Colonic mucosa (tissue), 4 donors: ENCODE data around the gene PGM5. TPM values are rescaled to one million over a fixed set of nuclear protein-coding genes. Genes with fewer than 3 reads are reported as not detected.
"Not testable (repeated sequence)": the region's sequence is repeated elsewhere in the genome, so short reads cannot be mapped to it uniquely, and the experiment has no call there.

Experiments used
- DNase-seq: peaks from one replicate; pipeline ENCODE4 v3.0.0-alpha.2; 2020
- H3K27ac ChIP-seq: fragments of 200-600 bp; one replicate; pipeline ENCODE4 v1.8.0; 2021
- H3K27me3 ChIP-seq: fragments of 200-600 bp; one replicate; pipeline ENCODE4 v1.8.0; 2021
- H3K36me3 ChIP-seq: fragments of 200-600 bp; one replicate; pipeline ENCODE4 v1.8.0; 2021
- H3K4me1 ChIP-seq: fragments of 200-600 bp; one replicate; pipeline ENCODE4 v1.8.0; 2021; ENCODE audit warnings: mild to moderate bottlenecking
- H3K4me3 ChIP-seq: fragments of 200-600 bp; one replicate; pipeline ENCODE4 v1.8.0; 2021
- H3K9ac ChIP-seq, 2 donors: one replicate each; pipeline ENCODE4 v1.7.0; 2013; ENCODE audit warnings: control low read depth in 2 of 2, low read depth in 2 of 2, low read length in 2 of 2
- H3K9me3 ChIP-seq: fragments of 200-600 bp; one replicate; pipeline ENCODE4 v1.8.0; 2021
- CTCF ChIP-seq: fragments of 200-600 bp; IDR thresholded peaks from one replicate; pipeline ENCODE4 v1.8.0; 2022; ENCODE audit warnings: antibody characterized with exemption, mild to moderate bottlenecking
- intact Hi-C: fragments of 100-400 bp; cut with DNase I; formaldehyde crosslinking; loops from one replicate; pipeline ENCODE4 v1.14.1; 2022
- total RNA-seq, 2 donors: library from RNA; stranded (reverse); fragmentation: NEBNext Ultra II Directional in 1 of 2; extraction: Animal tissue kit (Norgen Biotek cat#: 25700) in 1 of 2; gene quantifications; one replicate each; pipeline ENCODE4 v1.2.1, GENCODE V29; 2021
- donor health status: healthy.
- donor health status: DM: no; HTN: no; CAD: no.
- donor health status: DM: no; HTN: no; CAD: no.

PGM5 gene
- total RNA-seq, 2 donors from 2014 or later: 7.7 to 48.6 TPM

GRCh38 chr9:68397095-68397423 is 40.6 kb downstream of the PGM5 start:
- H3K27me3 ChIP-seq, H3K27ac ChIP-seq, DNase-seq, H3K4me3 ChIP-seq, H3K9me3 ChIP-seq, intact Hi-C loops, H3K4me1 ChIP-seq, H3K9ac ChIP-seq, H3K36me3 ChIP-seq: not testable (repeated sequence)

GRCh38 chr9:68397796-68398195 is 41.4 kb downstream of the PGM5 start:
- H3K4me1 ChIP-seq, H3K4me3 ChIP-seq, H3K36me3 ChIP-seq, DNase-seq, H3K27ac ChIP-seq, H3K27me3 ChIP-seq, H3K9me3 ChIP-seq, H3K9ac ChIP-seq, intact Hi-C loops: not testable (repeated sequence)

GRCh38 chr9:68398324-68398723 is 41.9 kb downstream of the PGM5 start:
- H3K9me3 ChIP-seq, intact Hi-C loops: not testable (repeated sequence)

GRCh38 chr9:68404421-68405185 is 48.2 kb downstream of the PGM5 start:
- H3K9ac ChIP-seq, H3K4me1 ChIP-seq, H3K9me3 ChIP-seq, H3K27me3 ChIP-seq, H3K27ac ChIP-seq, DNase-seq, intact Hi-C loops, H3K36me3 ChIP-seq, H3K4me3 ChIP-seq: not testable (repeated sequence)

More at GRCh38 chr9:68398324-68398723, 41.9 kb downstream of the PGM5 start:
- not testable (repeated sequence) for H3K9ac ChIP-seq, H3K36me3 ChIP-seq, H3K27ac ChIP-seq, H3K4me3 ChIP-seq, DNase-seq, H3K27me3 ChIP-seq, H3K4me1 ChIP-seq

- H3K4me3 ChIP-seq, H3K4me1 ChIP-seq, H3K27me3 ChIP-seq, H3K27ac ChIP-seq, H3K36me3 ChIP-seq, H3K9me3 ChIP-seq, intact Hi-C loops, H3K9ac ChIP-seq, DNase-seq: not testable (repeated sequence)
Measured at GRCh38 chr9:68411865-68412264, 55.5 kb downstream of the PGM5 start.

GRCh38 chr9:68412754-68413153 is 56.3 kb downstream of the PGM5 start:
- H3K4me3 ChIP-seq, H3K9me3 ChIP-seq, H3K4me1 ChIP-seq, intact Hi-C loops, H3K27me3 ChIP-seq, H3K9ac ChIP-seq, H3K27ac ChIP-seq, DNase-seq, H3K36me3 ChIP-seq: not testable (repeated sequence)

- H3K27ac ChIP-seq, intact Hi-C loops: not testable (repeated sequence)
Measured at GRCh38 chr9:68415065-68415464, 58.7 kb downstream of the PGM5 start.

GRCh38 chr9:68416936-68417564 is 60.6 kb downstream of the PGM5 start:
- no peaks in the 10 kb centered on the region for H3K9me3 ChIP-seq
- no peak overlapping the region for H3K9ac ChIP-seq
- no peak overlapping the region for H3K4me3 ChIP-seq
- no peak overlapping the region for H3K27ac ChIP-seq
- DNase-seq: no peak
- no peaks in the 10 kb centered on the region for H3K27me3 ChIP-seq
- H3K36me3 ChIP-seq: no peaks in the 10 kb centered on the region
- intact Hi-C loops: no loop called here
- TF ChIP-seq CTCF: no peak
- no peaks in the 10 kb centered on the region for H3K4me1 ChIP-seq

More at GRCh38 chr9:68415065-68415464, 58.7 kb downstream of the PGM5 start:
- not testable (repeated sequence) for H3K27me3 ChIP-seq, H3K4me1 ChIP-seq, H3K9ac ChIP-seq, H3K36me3 ChIP-seq, DNase-seq, H3K9me3 ChIP-seq, H3K4me3 ChIP-seq

GRCh38 chr9:68417762-68418161 is 61.4 kb downstream of the PGM5 start:
- no peak for TF ChIP-seq CTCF
- no peaks in the 10 kb centered on the region for H3K27me3 ChIP-seq

More at GRCh38 chr9:68417762-68418161, 61.4 kb downstream of the PGM5 start:
- H3K9me3 ChIP-seq: no peaks in the 10 kb centered on the region
- H3K9ac ChIP-seq: no peak overlapping the region
- DNase-seq: no peak
- intact Hi-C loops: no loop called here
- no peaks in the 10 kb centered on the region for H3K36me3 ChIP-seq
- H3K4me3 ChIP-seq: no peak overlapping the region
- no peaks in the 10 kb centered on the region for H3K4me1 ChIP-seq
- H3K27ac ChIP-seq: no peak overlapping the region
